Astrocyte (in vitro differentiated cells and primary cell): ENCODE data around the gene KRTAP27-1. TPM values are rescaled to one million over a fixed set of nuclear protein-coding genes. Genes with fewer than 3 reads are reported as not detected.

Experiments
- DNase-seq: peaks from one replicate; pipeline ENCODE4 v3.0.0-alpha.2; 2010; ENCODE audit warnings: low read depth
- FAIRE-seq: peaks from 2 replicates; lab custom pipeline; 2011; peaks lifted over from hg19 to GRCh38; lab: Jason Lieb, UNC
- H2AFZ ChIP-seq: 2 replicates; pipeline ENCODE4 v1.6.0; 2012; ENCODE audit warnings: low read depth, low read length, inconsistent platforms
- H3K27ac ChIP-seq: 2 replicates; pipeline ENCODE4 v1.5.1; 2011; ENCODE audit warnings: low read depth, low read length, inconsistent platforms
- H3K27me3 ChIP-seq: 2 replicates; pipeline ENCODE4 v1.6.0; 2011; ENCODE audit warnings: low read length, inconsistent platforms; ENCODE audit not compliant: insufficient read depth
- H3K36me3 ChIP-seq: 2 replicates; pipeline ENCODE4 v1.5.1; 2011; ENCODE audit warnings: low read length, inconsistent platforms; ENCODE audit not compliant: insufficient read depth
- H3K4me1 ChIP-seq: 2 replicates; pipeline ENCODE4 v1.5.1; 2011; ENCODE audit warnings: low read length, inconsistent platforms; ENCODE audit not compliant: insufficient read depth
- H3K4me2 ChIP-seq: 2 replicates; pipeline ENCODE4 v1.6.0; 2012; ENCODE audit warnings: low read length, inconsistent platforms
- H3K4me3 ChIP-seq: 2 replicates; pipeline ENCODE4 v1.5.1; 2011; ENCODE audit warnings: low read depth, mild to moderate bottlenecking, low read length, inconsistent platforms; ENCODE audit not compliant: insufficient read depth
- H3K79me2 ChIP-seq: 2 replicates; pipeline ENCODE4 v1.6.0; 2012; ENCODE audit warnings: mild to moderate bottlenecking, low read length, inconsistent platforms; ENCODE audit not compliant: insufficient read depth
- H3K9ac ChIP-seq: 2 replicates; pipeline ENCODE4 v1.6.0; 2012; ENCODE audit warnings: mild to moderate bottlenecking, low read length, inconsistent platforms
- H3K9me3 ChIP-seq: 2 replicates; pipeline ENCODE4 v1.5.1; 2012; ENCODE audit warnings: low read depth, mild to moderate bottlenecking, low read length, inconsistent platforms; ENCODE audit not compliant: insufficient read depth
- H4K20me1 ChIP-seq: 2 replicates; pipeline ENCODE4 v1.6.0; 2012; ENCODE audit warnings: low read length, inconsistent platforms; ENCODE audit not compliant: insufficient read depth
- H3K27ac Mint-ChIP-seq: one replicate; pipeline ENCODE4 v1.8.0; 2021; ENCODE audit warnings: mild to moderate bottlenecking, mixed read lengths; ENCODE audit not compliant: unreplicated experiment
- H3K27me3 Mint-ChIP-seq: one replicate; pipeline ENCODE4 v1.8.0; 2021; ENCODE audit warnings: low read depth, mixed read lengths; ENCODE audit not compliant: unreplicated experiment
- H3K36me3 Mint-ChIP-seq: one replicate; pipeline ENCODE4 v1.8.0; 2021; ENCODE audit warnings: low read depth, mixed read lengths; ENCODE audit not compliant: unreplicated experiment
- H3K4me1 Mint-ChIP-seq: one replicate; pipeline ENCODE4 v1.8.0; 2021; ENCODE audit warnings: low read depth, mixed read lengths; ENCODE audit not compliant: unreplicated experiment
- H3K4me3 Mint-ChIP-seq: one replicate; pipeline ENCODE4 v1.8.0; 2021; ENCODE audit warnings: mild to moderate bottlenecking, moderate library complexity, mixed read lengths; ENCODE audit not compliant: unreplicated experiment
- H3K9me3 Mint-ChIP-seq: one replicate; pipeline ENCODE4 v1.8.0; 2021; ENCODE audit warnings: mild to moderate bottlenecking, mixed read lengths; ENCODE audit not compliant: unreplicated experiment
- EZH2 ChIP-seq: IDR thresholded peaks from 2 replicates; pipeline ENCODE4 v1.6.1; 2012; ENCODE audit warnings: mild to moderate bottlenecking, low read length, inconsistent platforms; ENCODE audit not compliant: insufficient read depth
- total RNA-seq: library from RNA; stranded (reverse); gene quantifications from 2 replicates; pipeline ENCODE4 v1.2.1, GENCODE V29; 2021
- TF ChIP-seq, protein P1 (sequence below): IDR thresholded peaks from 2 replicates; pipeline ENCODE4 v1.5.1; 2011; ENCODE audit warnings: low read depth, mild to moderate bottlenecking, inconsistent platforms, low read length, moderate library complexity; ENCODE audit not compliant: insufficient read depth

The KRTAP27-1 gene
- total RNA-seq, 1 donor from 2014 or later: not detected

DNA sequence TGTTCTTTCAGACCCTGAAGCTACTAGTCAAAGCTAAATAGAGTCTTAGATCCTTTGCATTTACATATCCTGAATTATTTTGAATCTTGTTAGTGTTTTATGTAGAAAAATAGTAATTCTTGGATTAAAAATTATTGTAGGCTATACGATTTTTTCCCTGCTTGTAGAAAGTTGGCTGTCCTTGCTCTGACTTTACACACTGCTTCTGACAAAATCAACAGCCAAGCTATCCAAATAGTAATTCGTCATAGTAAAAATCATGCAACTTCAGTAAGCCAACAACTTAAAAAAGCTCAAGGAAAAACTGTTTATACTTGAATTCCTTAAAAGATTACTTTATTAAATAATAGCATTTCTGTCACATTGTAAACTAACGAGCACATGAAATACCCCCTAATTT lies 18.4 kb upstream of the KRTAP27-1 start:
- H3K4me3 ChIP-seq: no peak overlapping the region
- H3K27ac ChIP-seq: no peak overlapping the region
- H3K27me3 ChIP-seq: no peaks in the 10 kb centered on the region
- H3K4me1 Mint-ChIP-seq: no peaks in the 10 kb centered on the region
- no peaks in the 10 kb centered on the region for H3K9me3 Mint-ChIP-seq
- H3K4me1 ChIP-seq: no peaks in the 10 kb centered on the region
- H3K9ac ChIP-seq: no peak overlapping the region
- no peak for TF ChIP-seq EZH2
- TF ChIP-seq, protein P1, sequence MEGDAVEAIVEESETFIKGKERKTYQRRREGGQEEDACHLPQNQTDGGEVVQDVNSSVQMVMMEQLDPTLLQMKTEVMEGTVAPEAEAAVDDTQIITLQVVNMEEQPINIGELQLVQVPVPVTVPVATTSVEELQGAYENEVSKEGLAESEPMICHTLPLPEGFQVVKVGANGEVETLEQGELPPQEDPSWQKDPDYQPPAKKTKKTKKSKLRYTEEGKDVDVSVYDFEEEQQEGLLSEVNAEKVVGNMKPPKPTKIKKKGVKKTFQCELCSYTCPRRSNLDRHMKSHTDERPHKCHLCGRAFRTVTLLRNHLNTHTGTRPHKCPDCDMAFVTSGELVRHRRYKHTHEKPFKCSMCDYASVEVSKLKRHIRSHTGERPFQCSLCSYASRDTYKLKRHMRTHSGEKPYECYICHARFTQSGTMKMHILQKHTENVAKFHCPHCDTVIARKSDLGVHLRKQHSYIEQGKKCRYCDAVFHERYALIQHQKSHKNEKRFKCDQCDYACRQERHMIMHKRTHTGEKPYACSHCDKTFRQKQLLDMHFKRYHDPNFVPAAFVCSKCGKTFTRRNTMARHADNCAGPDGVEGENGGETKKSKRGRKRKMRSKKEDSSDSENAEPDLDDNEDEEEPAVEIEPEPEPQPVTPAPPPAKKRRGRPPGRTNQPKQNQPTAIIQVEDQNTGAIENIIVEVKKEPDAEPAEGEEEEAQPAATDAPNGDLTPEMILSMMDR: no peak
- H3K27ac Mint-ChIP-seq: no peak overlapping the region
- H2AFZ ChIP-seq: no peak overlapping the region
- no peak for DNase-seq
- FAIRE-seq: no peak
- H3K27me3 Mint-ChIP-seq: no peaks in the 10 kb centered on the region
- H3K4me2 ChIP-seq: no peak overlapping the region
- no peaks in the 10 kb centered on the region for H3K9me3 ChIP-seq
- H4K20me1 ChIP-seq: no peaks in the 10 kb centered on the region
- no peaks in the 10 kb centered on the region for H3K36me3 Mint-ChIP-seq
- H3K79me2 ChIP-seq: no peaks in the 10 kb centered on the region
- H3K36me3 ChIP-seq: no peaks in the 10 kb centered on the region
- no peak overlapping the region for H3K4me3 Mint-ChIP-seq

DNA sequence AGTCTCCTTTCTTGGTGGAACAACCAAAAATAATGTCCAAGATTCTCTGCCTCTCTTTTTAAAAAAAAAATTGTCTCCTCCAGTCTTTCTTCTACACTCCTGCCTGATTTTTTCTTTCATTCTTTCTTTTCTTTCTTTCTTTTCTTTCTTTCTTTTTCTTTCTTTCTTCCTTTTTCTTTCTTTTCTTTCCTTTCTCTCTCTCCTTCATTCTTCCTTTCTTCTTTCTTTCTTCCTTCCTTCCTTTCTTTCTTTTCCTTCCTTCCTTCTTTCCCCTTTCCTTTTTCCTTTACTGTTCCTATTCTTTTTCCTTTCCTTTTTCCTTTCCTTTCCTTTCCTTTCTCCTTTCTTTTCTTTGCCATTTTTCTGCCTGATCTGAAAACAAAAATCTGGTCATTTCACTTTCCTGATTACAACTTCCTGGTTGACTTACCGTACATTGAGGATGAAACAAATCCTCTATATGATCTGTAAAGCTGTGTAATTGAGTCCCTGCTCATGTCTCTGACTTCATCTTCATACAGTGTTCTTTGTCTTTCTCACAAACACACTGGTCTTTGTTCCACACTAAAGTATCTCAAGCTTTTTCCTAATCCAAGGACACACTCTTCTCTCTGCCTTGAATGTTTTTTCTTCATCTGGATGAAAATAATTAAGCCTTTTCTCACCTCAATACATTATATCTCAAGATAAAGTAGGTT lies 17.0 kb upstream of the KRTAP27-1 start:
- Histone ChIP-seq H3K79me2 (no peaks in the 10 kb centered on the region), H3K4me2 (no peak overlapping the region), H3K27me3 (no peaks in the 10 kb centered on the region), H3K9me3 (no peaks in the 10 kb centered on the region), H2AFZ (no peak overlapping the region), H3K9ac (no peak overlapping the region), H4K20me1 (no peaks in the 10 kb centered on the region), H3K36me3 (no peaks in the 10 kb centered on the region), H3K4me3 (no peak overlapping the region), H3K4me1 (no peaks in the 10 kb centered on the region), H3K27ac (no peak overlapping the region)
- DNase-seq (no peak), FAIRE-seq (no peak)
- no peaks in the 10 kb centered on the region for H3K9me3 Mint-ChIP-seq
- H3K27me3 Mint-ChIP-seq: no peaks in the 10 kb centered on the region
- H3K4me1 Mint-ChIP-seq: peaks cover 2% of the 10 kb centered on the region
- no peak for TF ChIP-seq EZH2
- TF ChIP-seq, protein P1: no peak
- H3K36me3 Mint-ChIP-seq: no peaks in the 10 kb centered on the region
- H3K4me3 Mint-ChIP-seq: no peak overlapping the region
- H3K27ac Mint-ChIP-seq: no peak overlapping the region

DNA sequence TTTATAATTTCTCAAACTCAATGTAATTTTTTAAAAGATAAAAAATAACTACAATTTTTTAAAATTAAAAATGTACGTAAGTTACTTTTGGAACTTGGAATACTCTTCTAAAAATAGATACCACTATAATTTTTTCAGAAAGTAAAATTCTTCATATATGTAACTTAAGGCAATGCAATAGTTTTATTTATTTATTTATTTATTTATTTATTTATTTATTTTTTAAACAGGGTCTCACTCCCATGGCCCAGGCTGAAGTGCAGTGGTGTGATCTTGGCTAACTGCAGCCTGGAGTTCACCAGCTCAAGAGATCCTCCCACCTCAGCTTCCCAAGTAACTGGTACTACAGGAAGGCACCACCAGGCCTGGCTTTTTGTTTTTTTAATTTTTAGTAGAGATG lies 14.0 kb upstream of the KRTAP27-1 start:
- no peaks in the 10 kb centered on the region for H3K27me3 ChIP-seq
- H3K4me2 ChIP-seq: no peak overlapping the region
- no peaks in the 10 kb centered on the region for H3K36me3 Mint-ChIP-seq
- FAIRE-seq (no peak), DNase-seq (no peak)
- H3K4me3 ChIP-seq: no peak overlapping the region
- no peaks in the 10 kb centered on the region for H4K20me1 ChIP-seq
- no peaks in the 10 kb centered on the region for H3K9me3 Mint-ChIP-seq
- H3K27me3 Mint-ChIP-seq: no peaks in the 10 kb centered on the region
- H2AFZ ChIP-seq: no peak overlapping the region
- H3K4me1 Mint-ChIP-seq: peaks cover 2% of the 10 kb centered on the region
- H3K27ac Mint-ChIP-seq: no peak overlapping the region
- no peaks in the 10 kb centered on the region for H3K79me2 ChIP-seq
- no peak overlapping the region for H3K9ac ChIP-seq
- no peak overlapping the region for H3K27ac ChIP-seq
- TF ChIP-seq EZH2: no peak
- TF ChIP-seq, protein P1: no peak
- H3K9me3 ChIP-seq: no peaks in the 10 kb centered on the region
- H3K4me1 ChIP-seq: no peaks in the 10 kb centered on the region
- H3K4me3 Mint-ChIP-seq: no peak overlapping the region
- no peaks in the 10 kb centered on the region for H3K36me3 ChIP-seq
